ENCODE measurements around the gene CCT5.

The CCT5 gene

GRCh38 chr5:10249948-10250805 lies at the start of gene CCT5 (continued):
- TF ChIP-seq, protein P1, sequence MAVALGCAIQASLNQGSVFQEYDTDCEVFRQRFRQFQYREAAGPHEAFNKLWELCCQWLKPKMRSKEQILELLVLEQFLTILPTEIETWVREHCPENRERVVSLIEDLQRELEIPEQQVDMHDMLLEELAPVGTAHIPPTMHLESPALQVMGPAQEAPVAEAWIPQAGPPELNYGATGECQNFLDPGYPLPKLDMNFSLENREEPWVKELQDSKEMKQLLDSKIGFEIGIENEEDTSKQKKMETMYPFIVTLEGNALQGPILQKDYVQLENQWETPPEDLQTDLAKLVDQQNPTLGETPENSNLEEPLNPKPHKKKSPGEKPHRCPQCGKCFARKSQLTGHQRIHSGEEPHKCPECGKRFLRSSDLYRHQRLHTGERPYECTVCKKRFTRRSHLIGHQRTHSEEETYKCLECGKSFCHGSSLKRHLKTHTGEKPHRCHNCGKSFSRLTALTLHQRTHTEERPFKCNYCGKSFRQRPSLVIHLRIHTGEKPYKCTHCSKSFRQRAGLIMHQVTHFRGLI (tag by site-specific recombination; IDR thresholded peaks at IDR 0.05): no peak
- peak; percentile 58 for TF ChIP-seq ZBTB26 (tag by site-specific recombination; optimal IDR thresholded peaks at IDR 0.05)
- TF ChIP-seq ZBTB21 (tag by site-specific recombination; IDR thresholded peaks at IDR 0.05): no peak
- TF ChIP-seq ZNF843 (tag by site-specific recombination; IDR thresholded peaks at IDR 0.05): no peak; the same call in 1 of the 2 replicates
- no peak; the same call in 1 of the 2 replicates for TF ChIP-seq BCL11A (tag by site-specific recombination; IDR thresholded peaks at IDR 0.05; ENCODE audit: low read depth)
- TF ChIP-seq ZNF362 (tag by site-specific recombination; IDR thresholded peaks at IDR 0.05): peak; percentile 100
- no peak for TF ChIP-seq ZNF837 (tag by site-specific recombination; IDR thresholded peaks at IDR 0.05)
- TF ChIP-seq ZNF19 (tag by site-specific recombination; IDR thresholded peaks at IDR 0.05; ENCODE audit: low read depth): no peak
- peak; percentile 68 for TF ChIP-seq KLF9 (tag by site-specific recombination; IDR thresholded peaks at IDR 0.05; ENCODE audit: low read depth)
- peak; percentile 51 for TF ChIP-seq KLF8 (tag by site-specific recombination; IDR thresholded peaks at IDR 0.05)
- peak; percentile 81 for TF ChIP-seq SP7 (tag by site-specific recombination; IDR thresholded peaks at IDR 0.05)
- TF ChIP-seq YY2 (tag by site-specific recombination; IDR thresholded peaks at IDR 0.05): peak; percentile 71
- peak; percentile 57; the same call in 1 of the 2 replicates for TF ChIP-seq ZNF501 (tag by site-specific recombination; IDR thresholded peaks at IDR 0.05)
- TF ChIP-seq, protein P2, sequence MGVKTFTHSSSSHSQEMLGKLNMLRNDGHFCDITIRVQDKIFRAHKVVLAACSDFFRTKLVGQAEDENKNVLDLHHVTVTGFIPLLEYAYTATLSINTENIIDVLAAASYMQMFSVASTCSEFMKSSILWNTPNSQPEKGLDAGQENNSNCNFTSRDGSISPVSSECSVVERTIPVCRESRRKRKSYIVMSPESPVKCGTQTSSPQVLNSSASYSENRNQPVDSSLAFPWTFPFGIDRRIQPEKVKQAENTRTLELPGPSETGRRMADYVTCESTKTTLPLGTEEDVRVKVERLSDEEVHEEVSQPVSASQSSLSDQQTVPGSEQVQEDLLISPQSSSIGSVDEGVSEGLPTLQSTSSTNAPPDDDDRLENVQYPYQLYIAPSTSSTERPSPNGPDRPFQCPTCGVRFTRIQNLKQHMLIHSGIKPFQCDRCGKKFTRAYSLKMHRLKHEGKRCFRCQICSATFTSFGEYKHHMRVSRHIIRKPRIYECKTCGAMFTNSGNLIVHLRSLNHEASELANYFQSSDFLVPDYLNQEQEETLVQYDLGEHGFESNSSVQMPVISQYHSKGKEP (tag by site-specific recombination; IDR thresholded peaks at IDR 0.05): peak; percentile 86
- TF ChIP-seq ZNF654 (tag by site-specific recombination; IDR thresholded peaks at IDR 0.05; ENCODE audit: low read depth): no peak
- TF ChIP-seq, protein P3, sequence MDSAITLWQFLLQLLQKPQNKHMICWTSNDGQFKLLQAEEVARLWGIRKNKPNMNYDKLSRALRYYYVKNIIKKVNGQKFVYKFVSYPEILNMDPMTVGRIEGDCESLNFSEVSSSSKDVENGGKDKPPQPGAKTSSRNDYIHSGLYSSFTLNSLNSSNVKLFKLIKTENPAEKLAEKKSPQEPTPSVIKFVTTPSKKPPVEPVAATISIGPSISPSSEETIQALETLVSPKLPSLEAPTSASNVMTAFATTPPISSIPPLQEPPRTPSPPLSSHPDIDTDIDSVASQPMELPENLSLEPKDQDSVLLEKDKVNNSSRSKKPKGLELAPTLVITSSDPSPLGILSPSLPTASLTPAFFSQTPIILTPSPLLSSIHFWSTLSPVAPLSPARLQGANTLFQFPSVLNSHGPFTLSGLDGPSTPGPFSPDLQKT (IDR thresholded peaks at IDR 0.05; ENCODE audit: borderline replicate concordance, low read depth, low read length): peak; percentile 52; the same call in 1 of the 2 replicates
- TF ChIP-seq GLIS1 (tag by site-specific recombination; IDR thresholded peaks at IDR 0.05): peak; percentile 18; the same call in 1 of the 2 replicates
- TF ChIP-seq, protein P4, sequence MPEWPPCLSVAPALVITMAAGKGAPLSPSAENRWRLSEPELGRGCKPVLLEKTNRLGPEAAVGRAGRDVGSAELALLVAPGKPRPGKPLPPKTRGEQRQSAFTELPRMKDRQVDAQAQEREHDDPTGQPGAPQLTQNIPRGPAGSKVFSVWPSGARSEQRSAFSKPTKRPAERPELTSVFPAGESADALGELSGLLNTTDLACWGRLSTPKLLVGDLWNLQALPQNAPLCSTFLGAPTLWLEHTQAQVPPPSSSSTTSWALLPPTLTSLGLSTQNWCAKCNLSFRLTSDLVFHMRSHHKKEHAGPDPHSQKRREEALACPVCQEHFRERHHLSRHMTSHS (tag by site-specific recombination; IDR thresholded peaks at IDR 0.05): no peak
- peak; percentile 46; the same call in 1 of the 2 replicates for TF ChIP-seq PRDM2 (tag by site-specific recombination; IDR thresholded peaks at IDR 0.05; ENCODE audit: borderline replicate concordance)
- no peak; the same call in none of the 2 replicates for TF ChIP-seq ZNF639 (tag by site-specific recombination; IDR thresholded peaks at IDR 0.05)
- TF ChIP-seq, protein P5, sequence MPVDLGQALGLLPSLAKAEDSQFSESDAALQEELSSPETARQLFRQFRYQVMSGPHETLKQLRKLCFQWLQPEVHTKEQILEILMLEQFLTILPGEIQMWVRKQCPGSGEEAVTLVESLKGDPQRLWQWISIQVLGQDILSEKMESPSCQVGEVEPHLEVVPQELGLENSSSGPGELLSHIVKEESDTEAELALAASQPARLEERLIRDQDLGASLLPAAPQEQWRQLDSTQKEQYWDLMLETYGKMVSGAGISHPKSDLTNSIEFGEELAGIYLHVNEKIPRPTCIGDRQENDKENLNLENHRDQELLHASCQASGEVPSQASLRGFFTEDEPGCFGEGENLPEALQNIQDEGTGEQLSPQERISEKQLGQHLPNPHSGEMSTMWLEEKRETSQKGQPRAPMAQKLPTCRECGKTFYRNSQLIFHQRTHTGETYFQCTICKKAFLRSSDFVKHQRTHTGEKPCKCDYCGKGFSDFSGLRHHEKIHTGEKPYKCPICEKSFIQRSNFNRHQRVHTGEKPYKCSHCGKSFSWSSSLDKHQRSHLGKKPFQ (tag by site-specific recombination; IDR thresholded peaks at IDR 0.05): no peak
